Chondrocyte (in vitro differentiated cells): ENCODE results near the gene EPB41. TPM values are rescaled to one million over a fixed set of nuclear protein-coding genes. Genes with fewer than 3 reads are reported as not detected.

ENCODE experiments used
- DNase-seq: peaks from one replicate; pipeline ENCODE4 v3.0.0; 2021; ENCODE audit warnings: mixed read lengths, low spot score
- H3K27ac Mint-ChIP-seq: one replicate; pipeline ENCODE4 v1.8.0; 2021; ENCODE audit warnings: mild to moderate bottlenecking, moderate library complexity, mixed read lengths; ENCODE audit not compliant: unreplicated experiment
- H3K27me3 Mint-ChIP-seq: 2 replicates; pipeline ENCODE4 v1.8.0; 2021; ENCODE audit warnings: low read depth, mixed read lengths
- H3K36me3 Mint-ChIP-seq: 2 replicates; pipeline ENCODE4 v1.8.0; 2021; ENCODE audit warnings: low read depth, mixed read lengths
- H3K4me1 Mint-ChIP-seq: 2 replicates; pipeline ENCODE4 v1.8.0; 2021; ENCODE audit warnings: low read depth, mild to moderate bottlenecking, mixed read lengths
- H3K4me3 Mint-ChIP-seq: one replicate; pipeline ENCODE4 v1.8.0; 2021; ENCODE audit warnings: mild to moderate bottlenecking, moderate library complexity, mixed read lengths; ENCODE audit not compliant: unreplicated experiment
- H3K9me3 Mint-ChIP-seq: 2 replicates; pipeline ENCODE4 v1.8.0; 2021; ENCODE audit warnings: low read depth, mixed read lengths
- CTCF ChIP-seq: fragments of 200-600 bp; sonication (generic); IDR thresholded peaks from 2 replicates; pipeline ENCODE4 v1.5.0; 2021; ENCODE audit warnings: antibody characterized with exemption, mild to moderate bottlenecking, moderate library complexity
- long read RNA-seq: library from polyadenylated mRNA; stranded (forward); transcript quantifications from one replicate; pipeline ENCODE4 v2.0.0, GENCODE V29; 2021
- total RNA-seq: library from RNA; stranded (reverse); gene quantifications from 3 replicates; pipeline ENCODE4 v1.2.1, GENCODE V29; 2021

The EPB41 gene
- total RNA-seq = 11.5 to 18.3 TPM (median 17.7 TPM) in 3 replicates
- long read RNA-seq, full-length matches to known transcripts = 1 of 17 reads
- long read RNA-seq, partial matches to known transcripts = 1 of 17 reads
- long read RNA-seq, other reads (novel, unspliced or antisense) = 15 of 17 reads

DNA sequence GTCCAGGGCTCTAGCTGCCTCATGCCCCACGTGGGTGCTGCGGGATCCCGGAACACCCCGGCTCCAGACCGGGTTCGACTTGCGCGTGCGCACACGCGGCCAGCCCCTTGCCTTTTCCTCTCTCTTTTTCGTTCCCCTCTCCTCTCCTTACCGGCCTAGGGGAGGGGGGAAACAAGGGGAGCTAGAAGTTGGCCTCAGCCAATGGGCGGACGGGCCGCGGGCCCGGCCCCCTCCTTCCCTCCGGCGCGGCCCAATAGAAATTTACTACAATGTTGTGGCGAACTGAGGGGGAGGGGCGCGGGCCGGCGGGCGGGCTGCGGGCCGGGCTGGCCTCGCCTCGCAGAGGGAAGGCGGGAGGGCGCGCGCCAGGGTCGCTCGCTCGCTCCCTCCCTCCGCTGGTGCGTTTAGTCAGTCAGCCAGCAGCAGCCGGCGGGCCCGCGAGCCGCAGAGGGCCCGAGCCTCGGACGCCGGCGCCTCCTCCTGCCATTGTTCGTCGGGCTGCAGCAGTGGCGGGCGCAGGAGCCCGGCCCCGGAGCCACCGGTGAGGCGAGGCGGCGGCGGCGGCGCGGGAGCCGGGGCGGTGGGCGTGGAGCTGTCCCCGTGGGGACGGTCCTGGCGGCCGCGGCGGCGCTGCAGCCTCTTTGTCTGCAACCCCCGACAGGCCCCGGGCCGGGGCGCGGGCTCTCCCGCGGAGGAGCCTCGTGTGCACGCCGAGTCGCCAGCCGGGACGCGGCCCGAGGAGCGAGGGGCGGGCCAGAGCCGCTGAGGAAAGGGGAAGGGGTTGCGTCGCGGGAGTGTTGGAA, at the start of gene EPB41:
EPB41 (plus strand) TSS at position 342 of the 803 bp plus-strand sequence. CDS start 72,869 bp downstream, outside the sequence.
- Mint-ChIP-seq H3K27me3 (no peaks in the 10 kb centered on the region), H3K9me3 (no peaks in the 10 kb centered on the region), H3K27ac (peak within 1 kb of the TSS; percentile 89), H3K4me1 (peaks cover 20% of the 10 kb centered on the region), H3K4me3 (peak within 1 kb of the TSS; percentile 91), H3K36me3 (no peaks in the 10 kb centered on the region)
- peak; percentile 92 for DNase-seq
- peak; percentile 4 for TF ChIP-seq CTCF

GRCh38 chr1:28864695-28865094, 49.7 kb upstream of the EPB41 start:
- peaks cover 2% of the 10 kb centered on the region for H3K36me3 Mint-ChIP-seq
- DNase-seq = no peak
- H3K9me3 Mint-ChIP-seq = no peaks in the 10 kb centered on the region
- no peak for TF ChIP-seq CTCF
- no peak overlapping the region for H3K4me3 Mint-ChIP-seq
- H3K27ac Mint-ChIP-seq = no peak overlapping the region
- peaks cover 16% of the 10 kb centered on the region for H3K27me3 Mint-ChIP-seq
- H3K4me1 Mint-ChIP-seq = peaks cover 4% of the 10 kb centered on the region

DNA sequence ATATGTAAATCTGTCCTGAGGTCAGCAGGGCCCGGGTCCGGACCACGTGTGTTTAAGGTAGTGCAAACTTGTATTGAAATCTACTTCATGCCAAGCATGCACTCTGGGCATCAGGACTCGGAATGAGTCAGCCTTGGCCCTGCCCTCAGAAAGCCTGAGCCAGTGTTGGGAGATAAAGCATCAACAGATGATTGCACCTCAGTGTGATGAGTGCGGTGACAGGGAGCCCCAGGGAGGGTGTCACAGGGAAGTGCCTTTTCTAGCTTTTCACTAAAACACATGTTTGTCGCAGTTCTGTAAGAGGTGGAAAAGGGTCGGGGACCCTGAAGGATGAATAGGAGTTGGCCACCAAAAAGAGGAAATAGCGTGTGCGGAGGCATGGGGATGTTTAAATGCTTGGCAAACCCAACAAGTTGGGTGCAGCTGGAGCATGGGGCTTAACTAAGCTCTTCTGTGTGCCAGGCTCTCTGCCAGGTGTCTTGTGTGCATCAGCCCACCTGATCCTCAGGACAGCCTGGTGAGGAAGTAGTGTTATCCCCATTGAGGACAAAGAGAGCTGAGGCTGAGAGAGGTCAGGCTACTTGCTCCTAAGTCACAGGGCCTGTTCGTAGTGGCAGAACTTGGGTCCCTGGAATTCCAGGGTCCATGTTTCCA, 48.2 kb upstream of the EPB41 start:
- peaks cover 2% of the 10 kb centered on the region for H3K36me3 Mint-ChIP-seq
- H3K27me3 Mint-ChIP-seq = peaks cover 16% of the 10 kb centered on the region
- no peak overlapping the region for H3K27ac Mint-ChIP-seq
- DNase-seq = no peak
- H3K4me3 Mint-ChIP-seq = no peak overlapping the region
- H3K9me3 Mint-ChIP-seq = no peaks in the 10 kb centered on the region
- no peak for TF ChIP-seq CTCF
- no peaks in the 10 kb centered on the region for H3K4me1 Mint-ChIP-seq

DNA sequence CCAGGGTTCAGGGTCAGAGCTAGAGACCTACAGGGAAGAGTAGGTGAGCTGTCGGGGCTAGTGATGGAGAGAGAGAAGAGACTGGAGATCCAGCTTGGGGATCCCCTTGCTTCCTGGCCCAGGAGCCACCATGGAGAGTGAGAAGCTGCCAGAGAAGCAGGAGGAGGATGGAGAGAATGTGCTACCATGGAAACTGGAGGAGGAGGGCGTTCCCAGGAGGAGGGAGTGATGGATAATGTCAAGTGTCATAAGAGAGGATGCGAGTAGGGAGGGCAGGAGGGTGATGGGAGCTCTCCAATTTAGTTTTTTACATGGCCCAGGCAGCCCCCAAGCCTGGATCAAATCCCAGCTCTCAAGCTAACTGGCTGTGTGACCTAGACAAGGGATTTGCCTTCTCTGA, 46.5 kb upstream of the EPB41 start:
- H3K27me3 Mint-ChIP-seq = peaks cover 16% of the 10 kb centered on the region
- H3K36me3 Mint-ChIP-seq = peaks cover 2% of the 10 kb centered on the region
- H3K9me3 Mint-ChIP-seq = no peaks in the 10 kb centered on the region
- peaks cover 7% of the 10 kb centered on the region for H3K4me1 Mint-ChIP-seq
- no peak overlapping the region for H3K4me3 Mint-ChIP-seq
- no peak overlapping the region for H3K27ac Mint-ChIP-seq
- TF ChIP-seq CTCF = no peak
- DNase-seq = no peak

DNA sequence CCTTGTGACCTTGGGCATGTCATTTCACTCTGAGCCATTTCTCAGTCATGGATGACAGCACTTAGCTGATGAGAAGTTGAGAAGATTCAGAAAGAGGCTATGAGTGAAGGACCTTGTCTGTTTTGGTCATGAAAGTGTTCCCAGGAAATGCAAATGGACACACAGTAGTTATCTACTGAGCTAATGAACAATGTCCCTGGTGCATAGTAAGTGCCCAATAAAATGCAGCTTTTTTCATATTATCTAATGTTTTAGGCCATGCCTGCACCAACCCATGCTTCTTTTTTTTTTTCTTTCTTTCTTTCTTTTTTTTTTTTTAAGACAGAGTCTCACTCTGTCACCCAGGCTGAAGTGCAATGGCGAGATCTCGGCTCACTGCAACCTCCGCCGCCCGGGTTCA, 44.4 kb upstream of the EPB41 start:
- Mint-ChIP-seq H3K4me3 (no peak overlapping the region), H3K4me1 (peaks cover 7% of the 10 kb centered on the region)

More for the DNA sequence above, 44.4 kb upstream of the EPB41 start:
- peaks cover 12% of the 10 kb centered on the region for H3K27me3 Mint-ChIP-seq
- H3K27ac Mint-ChIP-seq = no peak overlapping the region
- TF ChIP-seq CTCF = no peak
- no peaks in the 10 kb centered on the region for H3K9me3 Mint-ChIP-seq
- no peak for DNase-seq
- no peaks in the 10 kb centered on the region for H3K36me3 Mint-ChIP-seq
